Spinal cord (tissue), 10 donors: ENCODE results near the gene AFMID. TPM values are rescaled to one million over a fixed set of nuclear protein-coding genes. Genes with fewer than 3 reads are reported as not detected.
A peak's percentile ranks its signal among the peaks of the same experiment; 100 is the strongest.

ENCODE experiments used
- DNase-seq, 6 donors: peaks; one replicate each; pipeline versions ENCODE4 v3.0.0 to v3.0.0-alpha.2; 2013 to 2015; ENCODE audit warnings: low spot score in 6 of 6, low read depth in 4 of 6
- H3K27ac ChIP-seq: one replicate; pipeline ENCODE4 v1.5.1; 2013; ENCODE audit warnings: low read depth, low read length, control low read depth
- H3K27me3 ChIP-seq: one replicate; pipeline ENCODE4 v1.6.1; 2013; ENCODE audit warnings: low read length; ENCODE audit not compliant: control insufficient read depth, insufficient read depth
- H3K36me3 ChIP-seq: one replicate; pipeline ENCODE4 v1.6.1; 2013; ENCODE audit warnings: low read length; ENCODE audit not compliant: control insufficient read depth, insufficient read depth
- H3K4me1 ChIP-seq: one replicate; pipeline ENCODE4 v1.6.1; 2013; ENCODE audit warnings: low read length; ENCODE audit not compliant: control insufficient read depth, insufficient read depth
- H3K4me3 ChIP-seq: one replicate; pipeline ENCODE4 v1.5.1; 2013; ENCODE audit warnings: low read depth, low read length, control low read depth
- H3K9me3 ChIP-seq: one replicate; pipeline ENCODE4 v1.6.1; 2013; ENCODE audit warnings: low read length; ENCODE audit not compliant: control insufficient read depth, insufficient read depth
- WGBS: methylation state at CpG from one replicate; pipeline ENCODE4 v1.1.5; 2013; ENCODE audit warnings: missing lambda C conversion rate; ENCODE audit not compliant: insufficient coverage; 5-methylcytosine and 5-hydroxymethylcytosine counted together
- polyA plus RNA-seq, 2 donors: library from polyadenylated mRNA; unstranded; fragments of 120-200 nt; gene quantifications; one replicate each; pipeline ENCODE4 v1.2.1, GENCODE V29; 2013; ENCODE audit not compliant: insufficient read length in 2 of 2
- total RNA-seq, 2 donors: library from RNA; depleted of rRNA in 1 of 2; stranded (reverse); fragments of 120-200 nt in 1 of 2; fragments of >200 nt in 1 of 2; gene quantifications; one replicate each; pipeline versions ENCODE4 v1.2.3 to v1.2.4, GENCODE V29; 2013 to 2014
- donor health status: healthy.

Gene AFMID
- total and polyA plus RNA-seq, 4 donors, result 19.9 to 33.3 (median 29.6) TPM

- 94% methylated on average over 14 of the region's 17 CpGs for WGBS
- Histone ChIP-seq H3K4me3 (no peak overlapping the region), H3K9me3 (no peaks in the 10 kb centered on the region), H3K27me3 (no peaks in the 10 kb centered on the region), H3K4me1 (peaks cover 28% of the 10 kb centered on the region), H3K27ac (no peak overlapping the region), H3K36me3 (peaks cover 29% of the 10 kb centered on the region)
- DNase-seq, result no peak
These were observed 7.8 kb upstream of the AFMID start for GRCh38 chr17:78179372-78179771.

- no peaks in the 10 kb centered on the region for H3K9me3 ChIP-seq
- peak overlapping the region; percentile 47 for H3K27ac ChIP-seq
- H3K36me3 ChIP-seq, result peaks cover 21% of the 10 kb centered on the region
- WGBS, result 88% methylated on average over 5 of the region's 14 CpGs
- DNase-seq, result no peak
- H3K27me3 ChIP-seq, result no peaks in the 10 kb centered on the region
- no peak overlapping the region for H3K4me3 ChIP-seq
- H3K4me1 ChIP-seq, result peaks cover 26% of the 10 kb centered on the region
These were observed 7.1 kb upstream of the AFMID start for GRCh38 chr17:78180083-78180482.

- Histone ChIP-seq H3K4me1 (peaks cover 23% of the 10 kb centered on the region), H3K36me3 (peaks cover 18% of the 10 kb centered on the region), H3K27ac (peak overlapping the region; percentile 47), H3K27me3 (no peaks in the 10 kb centered on the region), H3K9me3 (no peaks in the 10 kb centered on the region), H3K4me3 (no peak overlapping the region)
- DNase-seq, result no peak
- 92% methylated on average over 1 of the region's 2 CpGs for WGBS
These were observed 6.7 kb upstream of the AFMID start for GRCh38 chr17:78180508-78180907.

- H3K4me3 ChIP-seq, result no peak overlapping the region
- peaks cover 27% of the 10 kb centered on the region for H3K4me1 ChIP-seq
- peaks cover 12% of the 10 kb centered on the region for H3K36me3 ChIP-seq
- no peaks in the 10 kb centered on the region for H3K9me3 ChIP-seq
- H3K27me3 ChIP-seq, result no peaks in the 10 kb centered on the region
- no peak for DNase-seq
- WGBS, result 97% methylated on average over 11 of the region's 13 CpGs
- no peak overlapping the region for H3K27ac ChIP-seq
These were observed 4.7 kb upstream of the AFMID start for GRCh38 chr17:78182504-78182903.

GRCh38 chr17:78183916-78184315 lies 3.2 kb upstream of the AFMID start:
- 89% methylated on average over 8 of the region's 12 CpGs for WGBS
- no peaks in the 10 kb centered on the region for H3K27me3 ChIP-seq
- H3K4me3 ChIP-seq, result no peak overlapping the region
- no peaks in the 10 kb centered on the region for H3K9me3 ChIP-seq
- DNase-seq, result no peak
- peaks cover 12% of the 10 kb centered on the region for H3K36me3 ChIP-seq
- peaks cover 30% of the 10 kb centered on the region for H3K4me1 ChIP-seq
- H3K27ac ChIP-seq, result no peak overlapping the region

GRCh38 chr17:78184351-78184750 lies 2.8 kb upstream of the AFMID start:
- WGBS, result 73% methylated on average over 8 of the region's 10 CpGs
- H3K36me3 ChIP-seq, result peaks cover 8% of the 10 kb centered on the region
- DNase-seq, result no peak
- peaks cover 30% of the 10 kb centered on the region for H3K4me1 ChIP-seq
- no peaks in the 10 kb centered on the region for H3K9me3 ChIP-seq
- H3K27ac ChIP-seq, result no peak overlapping the region
- no peak overlapping the region for H3K4me3 ChIP-seq
- no peaks in the 10 kb centered on the region for H3K27me3 ChIP-seq

GRCh38 chr17:78184868-78185267 lies 2.3 kb upstream of the AFMID start:
- Histone ChIP-seq H3K4me1 (peaks cover 30% of the 10 kb centered on the region), H3K4me3 (no peak overlapping the region), H3K36me3 (peaks cover 5% of the 10 kb centered on the region), H3K27ac (no peak overlapping the region), H3K27me3 (no peaks in the 10 kb centered on the region), H3K9me3 (no peaks in the 10 kb centered on the region)
- DNase-seq, result peak in 1 of 6 donors; percentile 28
- 53% methylated on average over 2 of the region's 9 CpGs for WGBS

- no peak for DNase-seq
- Histone ChIP-seq H3K27ac (no peak overlapping the region), H3K36me3 (peaks cover 10% of the 10 kb centered on the region), H3K9me3 (no peaks in the 10 kb centered on the region), H3K4me1 (peaks cover 30% of the 10 kb centered on the region), H3K4me3 (peak overlapping the region; percentile 24), H3K27me3 (no peaks in the 10 kb centered on the region)
- 36% methylated on average over 6 of the region's 10 CpGs for WGBS
These were observed 1.0 kb upstream of the AFMID start for GRCh38 chr17:78185981-78186691.

GRCh38 chr17:78196716-78197115 lies 9.6 kb downstream of the AFMID start:
- no peaks in the 10 kb centered on the region for H3K9me3 ChIP-seq
- no peak for DNase-seq
- H3K4me1 ChIP-seq, result peaks cover 15% of the 10 kb centered on the region
- H3K27me3 ChIP-seq, result no peaks in the 10 kb centered on the region
- peaks cover 8% of the 10 kb centered on the region for H3K36me3 ChIP-seq
- H3K27ac ChIP-seq, result no peak overlapping the region
- no peak overlapping the region for H3K4me3 ChIP-seq
- 57% methylated on average over 1 of the region's 5 CpGs for WGBS

GRCh38 chr17:78197147-78197832 lies 10.1 kb downstream of the AFMID start:
- H3K4me1 ChIP-seq, result peaks cover 15% of the 10 kb centered on the region
- peaks cover 8% of the 10 kb centered on the region for H3K36me3 ChIP-seq
- H3K9me3 ChIP-seq, result no peaks in the 10 kb centered on the region
- no peak overlapping the region for H3K27ac ChIP-seq
- peak in 1 of 6 donors; percentile 67 for DNase-seq
- WGBS, result 40% methylated on average over 9 of the region's 9 CpGs
- no peak overlapping the region for H3K4me3 ChIP-seq
- no peaks in the 10 kb centered on the region for H3K27me3 ChIP-seq
